Stomach (tissue), 9 donors: ENCODE measurements around the gene ZFP90. TPM values are rescaled to one million over a fixed set of nuclear protein-coding genes. Genes with fewer than 3 reads are reported as not detected.
"Not testable (repeated sequence)": the region's sequence is repeated elsewhere in the genome, so short reads cannot be mapped to it uniquely, and the experiment has no call there.

Experiments used
- DNase-seq, 2 donors: peaks; one replicate each; pipeline versions ENCODE4 v3.0.0 to v3.0.0-alpha.2; 2013 to 2019
- H3K27ac ChIP-seq, 5 donors: fragments of 200-600 bp in 4 of 5; sonication (generic) in 4 of 5; one replicate each; pipeline ENCODE4 v1.5.1; 2013 to 2019; ENCODE audit warnings: mild to moderate bottlenecking in 1 of 5, moderate library complexity in 1 of 5
- H3K27me3 ChIP-seq, 3 donors: fragments of 200-600 bp; sonication (generic); one replicate each; pipeline ENCODE4 v1.5.1; 2017 to 2019; ENCODE audit warnings: mixed run types in 1 of 3
- H3K36me3 ChIP-seq, 4 donors: fragments of 200-600 bp; sonication (generic); 1 replicate in 3 of 4; 2 replicates in 1 of 4; pipeline ENCODE4 v1.5.1; 2016 to 2019
- H3K4me1 ChIP-seq, 4 donors: fragments of 200-600 bp; sonication (generic); one replicate each; pipeline ENCODE4 v1.5.1; 2016 to 2019
- H3K4me3 ChIP-seq, 4 donors: fragments of 200-600 bp; sonication (generic) in 3 of 4; one replicate each; pipeline ENCODE4 v1.5.1; 2016 to 2019; ENCODE audit warnings: mild to moderate bottlenecking in 1 of 4
- H3K9me3 ChIP-seq, 4 donors: fragments of 200-600 bp; sonication (generic); one replicate each; pipeline ENCODE4 v1.5.1; 2016 to 2019
- CTCF ChIP-seq, 7 experiments: fragments of 450-650 bp in 4 of 7; fragments of 200-600 bp in 3 of 7; sonication (generic) in 3 of 7; IDR thresholded peaks; one replicate each; pipeline ENCODE4 v1.5.1; 2016 to 2019; ENCODE audit warnings: antibody characterized with exemption in 7 of 7, control low read depth in 2 of 7, mild to moderate bottlenecking in 1 of 7
- EP300 ChIP-seq: sonication (generic); formaldehyde crosslinking; IDR thresholded peaks from one replicate; pipeline ENCODE4 v1.6.1; 2017; ENCODE audit warnings: antibody characterized with exemption
- POLR2A ChIP-seq, 4 donors: fragments of 450-650 bp; IDR thresholded peaks; one replicate each; pipeline ENCODE4 v1.6.1; 2016; ENCODE audit warnings: antibody characterized with exemption in 4 of 4, control low read depth in 2 of 4, mild to moderate bottlenecking in 1 of 4, moderate library complexity in 1 of 4
- POLR2AphosphoS5 ChIP-seq, 3 donors: sonication (generic); formaldehyde crosslinking; IDR thresholded peaks; one replicate each; pipeline ENCODE4 v1.6.1; 2016; ENCODE audit warnings: antibody characterized with exemption in 3 of 3
- WGBS, 5 donors: extraction: QIAGEN DNeasy Blood & Tissue Kit in 3 of 5; methylation state at CpG; one replicate each; pipeline versions ENCODE4 v1.1.5 to v1.1.7; 2013 to 2018; 5-methylcytosine and 5-hydroxymethylcytosine counted together
- intact Hi-C: fragments of 100-400 bp; cut with DNase I; formaldehyde crosslinking; loops from one replicate; pipeline ENCODE4 v1.15.1; 2023; ENCODE audit warnings: low total_unique reads
- polyA plus RNA-seq, 3 donors: library from polyadenylated mRNA; stranded (reverse); fragments of 200-250 nt; gene quantifications; one replicate each; pipeline ENCODE4 v1.2.3, GENCODE V29; 2013
- total RNA-seq, 5 donors: library from RNA; depleted of rRNA; stranded (reverse); fragments of >200 nt; gene quantifications; one replicate each; pipeline versions ENCODE4 v1.1.0 to v1.2.3, GENCODE V29; 2014 to 2016
- donor health status: healthy with polysubstance abuse.
- donor health status: Bipolar disorder and iron deficiency.
- donor health status: healthy.

Gene ZFP90
- total and polyA plus RNA-seq, 8 donors, result 6.2 to 28.1 (median 14.4) TPM

DNA sequence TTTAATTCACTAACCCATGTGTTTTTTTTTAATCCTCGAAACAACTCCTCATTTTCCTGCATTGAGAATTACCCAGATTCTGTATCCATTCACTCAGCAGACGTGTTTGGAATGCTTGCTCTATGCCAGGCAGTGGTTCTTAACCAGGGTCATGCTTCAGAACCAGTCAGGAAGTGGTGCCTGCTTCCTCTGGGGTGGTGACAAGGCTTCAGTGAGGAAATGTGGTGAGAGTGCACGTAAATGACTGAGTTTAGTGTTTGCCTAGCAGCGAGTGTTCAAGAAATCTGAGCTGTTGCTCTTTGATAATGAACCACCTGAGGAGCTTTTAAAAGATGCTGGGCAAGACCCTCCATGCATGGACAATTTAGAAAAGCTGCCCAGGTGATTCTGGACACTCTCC, 9.9 kb downstream of the ZFP90 start:
- Histone ChIP-seq H3K27me3 (no peaks in the 10 kb centered on the region), H3K27ac (no peak overlapping the region), H3K4me3 (no peak overlapping the region), H3K36me3 (peaks cover 34 to 95% (median 86%) of the 10 kb centered on the region in 4 donors), H3K4me1 (no peaks in the 10 kb centered on the region), H3K9me3 (peaks cover 8 to 64% (median 35%) of the 10 kb centered on the region in 4 donors)
- DNase-seq, result peak in 1 of 2 donors; percentile 26
- intact Hi-C loops, result no loop called here
- TF ChIP-seq POLR2A (IDR thresholded peaks at IDR 0.05) (no peak), CTCF (IDR thresholded peaks at IDR 0.05) (no peak), POLR2AphosphoS5 (IDR thresholded peaks at IDR 0.05) (no peak), EP300 (no peak)
- 80 to 93% (median 87%) methylated on average over 4 of the region's 4 CpGs for WGBS, 5 donors

DNA sequence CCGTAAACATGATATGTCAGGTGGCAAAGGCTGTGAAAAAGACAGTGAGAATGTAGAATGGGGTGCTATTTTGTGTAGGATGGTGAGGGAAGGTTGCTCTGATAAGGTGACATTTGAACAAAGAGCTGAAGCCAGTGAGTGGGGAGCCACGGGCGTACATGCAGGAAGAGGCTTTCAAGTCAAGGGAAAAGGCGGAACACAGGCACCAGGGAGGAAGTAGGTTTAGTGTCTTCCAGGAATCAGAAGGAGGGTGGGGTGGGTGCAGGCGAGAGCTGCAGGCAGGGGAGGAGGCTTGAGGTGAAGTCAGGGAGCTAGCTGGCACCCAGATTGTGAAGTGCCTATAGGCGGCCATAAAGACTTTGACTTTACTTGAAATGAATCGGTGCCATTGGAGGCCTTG, 14.1 kb downstream of the ZFP90 start:
- Histone ChIP-seq H3K4me1 (no peaks in the 10 kb centered on the region), H3K36me3 (peaks cover 49 to 99% (median 90%) of the 10 kb centered on the region in 4 donors), H3K27me3 (no peaks in the 10 kb centered on the region), H3K9me3 (peaks cover 26 to 95% (median 72%) of the 10 kb centered on the region in 4 donors), H3K27ac (no peak overlapping the region), H3K4me3 (no peak overlapping the region)
- TF ChIP-seq CTCF (IDR thresholded peaks at IDR 0.05), result no peak
- TF ChIP-seq POLR2A (IDR thresholded peaks at IDR 0.05), result no peak
- TF ChIP-seq EP300, result no peak
- TF ChIP-seq POLR2AphosphoS5 (IDR thresholded peaks at IDR 0.05), result no peak
- intact Hi-C loops, result no loop called here
- 93 to 98% (median 94%) methylated on average over 7 of the region's 7 CpGs for WGBS, 5 donors
- no peak for DNase-seq

DNA sequence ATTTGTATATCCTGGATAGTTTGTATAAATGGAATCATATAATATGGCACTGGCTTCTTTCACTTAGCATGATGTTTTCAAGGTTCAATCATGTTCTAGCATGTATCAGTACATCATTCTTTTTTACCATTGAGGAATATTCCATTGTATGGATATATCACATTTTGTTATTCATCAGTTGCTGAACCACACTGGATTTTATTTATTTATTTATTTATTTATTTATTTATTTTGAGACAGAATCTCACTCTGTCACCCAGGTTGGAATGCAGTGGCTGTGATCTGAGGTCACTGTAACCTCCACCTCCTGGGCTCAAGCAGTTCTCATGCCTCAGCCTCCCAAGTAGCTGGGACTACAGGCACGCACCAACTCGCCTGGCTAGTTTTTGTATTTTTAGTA, 21.2 kb downstream of the ZFP90 start:
- H3K27ac ChIP-seq, DNase-seq, H3K4me1 ChIP-seq, H3K27me3 ChIP-seq, intact Hi-C loops, H3K4me3 ChIP-seq: not testable (repeated sequence)
- peaks cover 76 to 100% (median 99%) of the 10 kb centered on the region in 4 donors for H3K9me3 ChIP-seq
- peaks cover 71 to 88% (median 85%) of the 10 kb centered on the region in 4 donors for H3K36me3 ChIP-seq
- WGBS, 5 donors, result 90 to 100% (median 98%) methylated on average over 2 of the region's 2 CpGs

DNA sequence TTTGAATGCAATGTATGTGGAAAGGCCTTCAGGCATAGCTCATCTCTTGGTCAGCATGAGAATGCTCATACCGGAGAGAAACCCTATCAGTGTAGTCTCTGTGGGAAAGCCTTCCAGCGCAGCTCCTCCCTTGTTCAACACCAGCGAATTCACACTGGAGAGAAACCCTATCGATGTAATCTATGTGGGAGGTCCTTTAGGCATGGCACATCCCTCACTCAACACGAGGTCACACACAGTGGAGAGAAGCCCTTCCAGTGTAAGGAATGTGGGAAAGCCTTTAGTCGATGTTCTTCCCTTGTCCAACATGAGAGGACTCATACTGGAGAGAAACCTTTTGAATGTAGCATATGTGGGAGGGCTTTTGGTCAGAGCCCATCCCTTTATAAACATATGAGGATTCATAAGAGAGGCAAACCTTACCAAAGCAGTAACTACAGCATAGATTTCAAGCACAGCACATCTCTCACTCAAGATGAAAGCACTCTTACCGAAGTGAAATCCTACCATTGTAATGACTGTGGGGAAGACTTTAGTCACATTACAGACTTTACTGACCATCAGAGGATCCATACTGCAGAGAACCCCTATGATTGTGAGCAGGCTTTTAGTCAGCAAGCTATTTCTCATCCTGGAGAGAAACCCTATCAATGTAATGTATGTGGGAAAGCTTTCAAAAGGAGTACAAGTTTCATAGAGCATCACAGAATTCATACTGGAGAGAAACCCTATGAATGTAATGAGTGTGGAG, 24.7 kb downstream of the ZFP90 start:
- Histone ChIP-seq H3K4me3 (no peak overlapping the region), H3K27ac (no peak overlapping the region), H3K27me3 (no peaks in the 10 kb centered on the region), H3K36me3 (peaks cover 51 to 80% (median 53%) of the 10 kb centered on the region in 4 donors), H3K4me1 (no peaks in the 10 kb centered on the region), H3K9me3 (peaks cover 79 to 100% (median 100%) of the 10 kb centered on the region in 4 donors)
- no peak for DNase-seq
- intact Hi-C loops, result no loop called here
- WGBS, 5 donors, result 96 to 99% (median 98%) methylated on average over 7 of the region's 7 CpGs
- TF ChIP-seq POLR2A (IDR thresholded peaks at IDR 0.05) (no peak), CTCF (IDR thresholded peaks at IDR 0.05) (no peak), POLR2AphosphoS5 (IDR thresholded peaks at IDR 0.05) (no peak), EP300 (no peak)
